Effector CD8-positive, alpha-beta T cell (primary cell): ENCODE measurements around the gene ANAPC4.

ENCODE experiments used
- DNase-seq: peaks from one replicate; lab custom pipeline; 2025; lab: John Stamatoyannopoulos, UW

Gene ANAPC4

DNA sequence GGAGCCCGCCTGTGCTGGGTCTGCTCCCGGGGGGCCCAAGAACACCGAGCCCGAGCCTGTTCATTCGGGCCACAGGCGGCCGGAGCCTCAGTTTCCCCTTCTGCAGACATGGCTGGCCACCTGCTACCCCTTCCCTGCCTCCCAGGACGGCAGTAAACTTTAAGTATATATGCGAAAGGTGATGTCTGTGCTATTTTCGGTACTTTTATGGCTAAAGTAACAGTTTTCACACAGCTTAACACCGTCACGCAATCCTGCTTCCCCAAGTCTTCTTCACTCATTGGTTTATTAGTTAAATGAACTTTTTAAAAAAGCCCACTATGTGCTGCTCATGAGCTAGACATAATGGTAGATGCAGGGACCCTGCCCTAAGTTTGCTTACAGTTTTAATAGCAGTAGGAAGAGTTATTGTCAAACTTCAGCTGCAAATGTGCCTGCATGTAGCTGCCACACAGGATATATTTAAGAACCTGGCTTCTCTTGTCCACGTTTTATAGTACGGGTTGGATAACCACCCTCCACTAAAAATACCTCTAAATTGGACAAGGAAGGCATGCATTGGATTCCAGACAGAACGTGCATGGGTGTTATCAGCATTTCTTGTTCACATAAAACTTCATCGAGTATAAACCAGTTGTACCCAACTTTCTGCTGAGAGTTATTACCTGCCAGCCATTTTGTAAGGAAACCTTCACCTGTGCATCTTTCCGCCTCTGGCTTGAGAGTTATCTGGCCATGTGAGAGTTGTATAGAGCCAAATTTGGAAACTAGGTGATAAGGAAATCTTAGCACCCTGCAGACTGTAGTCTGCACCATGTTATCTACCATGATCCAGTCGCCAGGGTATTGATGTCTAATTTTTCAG, 741 bp downstream of the ANAPC4 start:
- DNase-seq: no peak

DNA sequence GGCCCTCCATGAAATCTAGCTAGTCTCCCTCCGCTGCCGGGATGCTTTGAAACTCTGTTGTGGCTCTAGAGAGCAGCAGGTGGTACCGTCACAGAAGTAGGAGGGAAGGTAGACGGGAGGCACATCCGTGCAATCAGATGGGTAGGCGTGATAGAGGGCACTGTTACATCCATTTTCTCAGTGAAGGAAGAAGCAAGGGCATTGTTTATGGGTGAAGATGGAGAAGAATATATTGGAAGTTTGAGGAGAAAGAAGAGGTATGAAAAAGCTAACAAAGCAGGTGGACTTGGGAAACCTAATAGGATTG, 1.3 kb downstream of the ANAPC4 start:
- DNase-seq: no peak

DNA sequence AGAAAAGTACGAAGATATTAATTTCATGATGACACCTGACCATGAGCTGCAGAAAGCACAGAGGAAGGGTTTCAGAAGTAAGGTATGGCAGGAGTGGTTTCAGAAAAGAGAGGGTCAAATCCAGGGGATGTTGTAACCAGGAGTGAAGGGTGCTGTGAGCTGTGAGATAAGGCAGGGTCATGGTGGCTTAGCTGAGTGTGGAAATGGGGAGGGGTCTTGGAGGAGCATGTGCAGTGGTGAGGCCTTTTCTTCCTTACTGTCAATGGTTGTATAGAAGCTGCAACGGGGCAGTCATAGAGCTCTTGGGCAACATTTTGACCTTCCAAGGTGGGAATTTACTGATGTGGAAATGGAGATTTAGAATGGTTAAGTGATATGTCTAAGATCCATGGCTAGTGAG, 2.5 kb downstream of the ANAPC4 start:
- no peak for DNase-seq

DNA sequence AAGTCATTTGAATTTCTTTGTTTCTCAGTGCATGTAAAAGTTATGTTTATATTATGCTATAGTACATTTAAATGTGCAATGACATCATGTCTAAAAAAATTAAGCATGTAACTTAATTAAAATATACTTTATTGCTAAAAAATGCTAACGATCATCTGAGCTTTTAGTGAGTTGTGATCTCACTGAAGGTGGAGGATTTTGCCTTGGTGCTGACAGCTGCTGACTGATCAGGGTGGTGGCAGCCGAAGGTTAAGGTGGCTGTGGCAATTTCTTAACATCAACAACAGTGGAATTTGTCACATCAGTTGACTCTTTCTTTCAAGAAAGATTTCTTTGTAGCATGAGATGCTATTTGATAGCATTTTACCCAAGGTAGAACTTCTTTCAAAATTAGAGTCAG, 6.6 kb downstream of the ANAPC4 start:
- no peak for DNase-seq

DNA sequence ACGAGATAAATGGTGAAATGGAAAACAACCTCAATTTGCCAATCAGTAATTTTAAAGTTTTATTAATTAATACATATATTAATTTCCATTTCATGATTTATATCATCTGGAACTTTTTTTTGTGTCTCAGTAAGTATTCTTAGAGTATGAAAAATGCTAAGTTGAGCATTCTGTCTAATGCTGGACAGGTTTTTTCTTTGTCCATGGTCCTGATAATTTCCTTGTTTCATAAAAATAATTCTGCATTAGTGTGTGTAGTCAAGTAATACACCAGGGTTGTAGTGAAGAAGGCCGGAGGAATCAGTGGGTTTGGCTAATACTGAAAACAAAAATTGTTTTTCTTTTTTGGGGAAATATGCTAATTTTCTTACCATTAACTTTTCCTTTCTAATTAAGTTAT, 9.9 kb downstream of the ANAPC4 start:
- DNase-seq: no peak

DNA sequence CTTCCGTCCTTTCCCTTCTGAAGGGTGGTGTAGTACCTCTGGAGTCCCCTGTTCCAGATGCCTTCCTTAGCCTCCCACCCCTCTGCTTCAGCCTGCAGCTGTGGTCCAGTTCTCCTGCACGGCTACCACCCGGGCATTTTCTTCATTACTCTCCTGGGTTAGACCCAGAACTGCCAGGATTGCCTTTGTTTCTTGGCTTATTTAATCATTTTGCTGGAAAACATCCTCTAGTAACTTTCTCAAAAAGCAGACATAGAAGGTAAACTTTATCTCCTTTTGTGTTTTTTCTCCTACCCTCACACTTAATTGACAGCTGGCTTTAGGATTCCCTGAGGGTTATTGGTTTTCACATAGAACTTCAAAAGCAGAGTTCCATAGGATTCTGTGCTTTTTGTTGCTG, 20.2 kb downstream of the ANAPC4 start:
- no peak for DNase-seq

DNA sequence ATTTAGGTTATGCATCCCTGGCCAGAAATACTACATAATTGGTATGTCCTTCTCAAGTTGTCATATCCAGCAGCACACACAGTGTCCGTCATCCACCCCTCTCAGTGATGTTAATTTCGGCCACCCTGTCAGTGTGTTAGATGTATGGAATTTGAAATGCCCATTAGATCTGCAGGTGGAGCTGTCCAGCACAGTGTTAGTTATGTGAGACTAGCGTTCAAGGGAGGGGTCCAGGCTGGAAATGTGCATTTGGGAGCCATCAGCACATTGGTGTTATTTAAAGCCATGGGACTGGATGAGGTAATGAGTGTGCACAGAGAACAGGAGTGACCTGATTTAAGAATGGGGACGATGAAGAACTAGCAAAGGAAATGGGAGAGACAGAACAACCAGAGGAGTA, 22.4 kb downstream of the ANAPC4 start:
- DNase-seq: no peak

DNA sequence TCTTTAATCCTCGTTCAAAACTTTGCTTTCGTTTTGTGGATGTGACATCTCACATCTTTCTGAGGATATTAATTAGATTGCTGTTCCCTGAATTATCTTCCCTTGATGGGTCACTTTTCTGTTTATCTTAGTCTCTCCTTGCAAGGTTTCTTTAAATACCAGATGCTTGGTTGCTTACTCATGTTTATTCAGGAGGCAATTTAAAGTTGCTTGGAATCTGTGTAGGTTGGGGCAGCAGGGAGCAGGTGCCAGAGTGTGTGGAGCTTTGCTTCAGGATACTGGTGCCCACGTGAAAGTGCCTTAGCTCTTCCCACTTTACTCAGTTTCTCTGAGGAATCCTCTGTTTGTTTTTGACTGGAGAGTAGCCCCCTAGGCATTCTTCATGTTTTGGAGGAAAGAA, 24.0 kb downstream of the ANAPC4 start:
- no peak for DNase-seq

DNA sequence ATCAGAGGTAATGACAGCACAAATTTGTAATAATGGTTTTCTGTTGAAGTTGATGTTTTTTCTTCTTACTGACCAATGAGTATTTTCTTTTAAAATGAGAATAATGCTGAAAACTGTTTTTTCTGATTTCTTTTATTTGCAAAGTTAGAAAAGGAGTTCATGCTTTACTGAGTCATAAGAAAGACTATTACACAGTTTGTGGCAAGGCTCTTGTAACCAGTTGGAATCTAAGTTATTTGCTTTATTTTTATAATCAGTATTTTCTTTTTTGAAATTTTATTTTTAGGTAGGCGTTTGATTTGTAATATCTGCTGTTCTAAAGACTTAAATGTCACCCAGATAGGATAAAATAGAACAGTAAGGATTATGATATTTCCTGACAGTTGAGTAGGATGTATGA, 25.5 kb downstream of the ANAPC4 start:
- no peak for DNase-seq

DNA sequence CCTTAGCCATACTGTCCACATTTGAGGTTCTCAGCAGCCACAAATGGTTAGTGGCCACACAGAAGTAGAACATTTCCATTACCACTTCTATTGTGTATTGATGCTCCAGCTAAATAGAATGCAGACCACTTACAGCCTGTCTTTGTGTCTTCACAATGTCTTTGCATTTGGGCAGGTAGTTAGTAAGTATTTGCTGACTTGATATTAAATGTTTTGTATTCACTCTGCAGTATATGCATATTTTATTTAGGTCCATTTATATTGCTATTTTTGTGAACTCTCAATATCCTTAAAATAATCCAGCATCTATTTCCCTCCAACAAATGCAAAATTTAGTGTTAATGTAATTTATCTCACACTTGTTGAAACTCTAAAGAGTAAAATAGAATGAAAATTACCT, 26.6 kb downstream of the ANAPC4 start:
- DNase-seq: no peak

DNA sequence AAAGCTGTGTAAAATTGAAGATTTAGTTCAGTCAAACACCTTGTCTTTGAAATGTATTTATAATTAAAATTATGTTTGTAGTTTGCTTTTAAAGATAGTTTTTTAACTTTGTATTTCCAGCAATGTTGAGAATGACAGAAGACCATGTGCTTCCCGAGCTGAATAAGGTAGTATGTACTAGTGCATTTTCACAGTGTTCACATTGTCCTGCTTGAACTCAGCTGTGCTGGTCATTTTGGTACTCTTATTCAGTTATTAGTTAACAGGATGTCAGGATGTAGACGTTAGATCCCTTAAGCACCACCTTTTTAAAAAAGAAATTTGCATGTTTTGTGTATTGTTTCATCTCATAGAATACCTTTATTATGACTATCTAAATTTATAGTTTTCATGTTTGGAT, 28.4 kb downstream of the ANAPC4 start:
- no peak for DNase-seq

DNA sequence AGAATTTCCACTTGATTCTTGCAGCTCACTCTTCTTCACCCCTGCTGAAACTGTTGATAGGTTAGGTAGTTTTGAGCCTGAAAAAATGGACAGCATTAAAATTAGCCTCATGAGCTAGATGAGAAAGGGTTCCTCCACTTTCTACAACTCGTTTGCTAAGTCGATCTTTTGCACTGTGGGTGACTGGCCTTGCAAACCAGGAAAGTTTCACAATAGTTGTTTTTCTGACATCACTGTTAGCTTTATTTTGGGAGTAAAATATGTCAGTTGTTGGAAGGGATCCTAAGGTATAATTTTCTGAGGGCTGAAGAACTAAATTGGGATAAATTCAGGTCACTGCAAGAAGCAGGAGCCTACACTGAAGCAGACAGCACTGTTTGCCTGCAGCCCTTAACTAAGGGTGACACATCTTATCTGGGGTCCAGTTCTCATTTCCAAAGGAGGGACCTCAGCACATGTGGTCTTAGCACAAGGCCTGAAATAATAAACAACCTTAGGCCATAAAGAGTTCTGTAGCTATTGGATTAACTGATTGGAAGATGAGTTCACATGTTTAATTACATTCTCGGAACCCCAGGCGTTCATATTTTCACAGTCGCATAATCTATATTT, 29.1 kb downstream of the ANAPC4 start:
- DNase-seq: no peak

DNA sequence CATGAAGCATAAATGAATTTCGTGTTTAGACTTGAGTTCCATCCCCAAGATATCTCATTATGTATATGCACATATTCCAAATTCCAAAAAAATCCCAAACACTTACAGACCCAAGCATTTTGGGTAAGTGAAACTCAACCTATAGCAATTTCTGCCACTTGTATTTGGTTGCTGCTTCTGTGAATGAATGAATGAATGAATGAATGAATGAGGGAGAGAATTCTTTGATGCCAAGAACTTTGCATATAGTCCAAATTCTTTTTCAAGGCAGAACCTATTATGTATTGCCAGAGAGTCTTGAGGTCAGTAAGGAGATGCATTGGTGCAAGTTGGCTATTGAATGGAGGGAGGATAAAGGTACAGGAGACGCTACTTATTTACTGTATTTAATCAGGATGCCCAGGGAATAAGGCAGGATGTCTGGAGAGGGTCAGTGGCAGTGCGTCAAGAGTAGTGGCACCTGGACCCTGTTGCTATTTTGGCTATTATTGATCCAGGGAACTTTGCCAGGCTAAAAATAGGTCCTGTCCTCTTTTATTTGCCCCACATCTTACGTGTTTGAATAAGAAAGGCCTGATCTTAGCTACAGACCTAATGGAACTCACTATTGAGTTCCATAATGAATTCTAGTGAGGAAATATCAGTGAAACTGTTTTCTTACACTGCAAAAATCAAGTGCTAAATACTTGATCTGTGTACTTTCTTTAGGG, 33.9 kb downstream of the ANAPC4 start:
- DNase-seq: no peak

DNA sequence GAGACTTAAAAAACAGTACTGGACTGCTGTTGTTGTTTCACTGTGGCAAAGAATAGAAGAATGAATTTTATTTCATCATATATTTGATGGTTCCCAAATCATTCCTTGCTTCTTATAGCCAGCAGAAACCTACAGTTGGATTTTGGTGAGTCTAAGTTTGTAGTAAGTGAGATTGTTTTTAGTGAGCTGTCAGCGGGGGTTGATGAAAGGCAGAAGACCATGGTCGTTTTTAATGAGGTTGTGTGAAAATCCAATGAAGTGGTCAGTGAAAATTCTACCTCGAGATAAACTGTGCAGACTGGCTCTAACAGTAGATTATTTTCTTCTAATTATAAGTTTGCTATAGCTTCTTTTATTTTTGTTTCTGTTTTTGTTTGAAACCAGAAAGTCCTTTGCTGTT, 36.2 kb downstream of the ANAPC4 start:
- no peak for DNase-seq

DNA sequence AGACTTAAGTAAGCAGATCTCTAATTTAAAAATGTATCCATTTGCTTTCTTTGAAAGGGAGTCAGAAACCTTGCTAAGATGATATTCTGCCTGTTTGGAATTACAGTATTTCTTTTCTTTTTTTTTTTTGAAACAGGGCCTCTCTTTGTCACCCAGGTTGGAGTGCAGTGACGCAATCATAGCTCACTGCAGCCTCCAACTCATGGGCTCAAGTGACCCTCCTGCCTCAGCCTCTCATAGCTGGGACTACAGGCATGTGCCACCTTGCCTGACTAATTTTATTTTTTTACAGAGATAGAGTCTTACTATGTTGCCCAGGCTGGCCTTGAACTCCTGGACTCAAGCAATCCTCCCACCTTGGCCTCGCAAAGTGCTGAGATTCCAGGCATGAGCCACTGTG, 40.0 kb downstream of the ANAPC4 start:
- no peak for DNase-seq

DNA sequence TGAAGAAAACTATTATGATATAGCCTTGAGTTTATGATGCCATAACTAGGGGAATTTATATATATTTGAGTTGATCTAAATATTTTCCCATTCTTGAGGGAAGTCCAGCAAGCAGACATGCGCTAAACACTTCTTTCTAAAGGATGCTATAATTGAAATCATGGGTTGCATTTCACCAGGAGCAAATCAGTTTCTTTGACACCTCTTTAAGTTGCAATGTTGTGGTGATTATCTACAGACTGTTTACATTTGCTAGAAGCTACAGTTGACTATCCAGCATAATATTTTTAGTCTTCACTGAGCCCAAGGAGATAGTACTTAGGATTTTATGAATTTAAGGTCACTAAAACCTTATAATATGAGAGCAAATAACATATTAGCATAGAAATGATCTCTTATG, 43.9 kb downstream of the ANAPC4 start:
- DNase-seq: no peak

DNA sequence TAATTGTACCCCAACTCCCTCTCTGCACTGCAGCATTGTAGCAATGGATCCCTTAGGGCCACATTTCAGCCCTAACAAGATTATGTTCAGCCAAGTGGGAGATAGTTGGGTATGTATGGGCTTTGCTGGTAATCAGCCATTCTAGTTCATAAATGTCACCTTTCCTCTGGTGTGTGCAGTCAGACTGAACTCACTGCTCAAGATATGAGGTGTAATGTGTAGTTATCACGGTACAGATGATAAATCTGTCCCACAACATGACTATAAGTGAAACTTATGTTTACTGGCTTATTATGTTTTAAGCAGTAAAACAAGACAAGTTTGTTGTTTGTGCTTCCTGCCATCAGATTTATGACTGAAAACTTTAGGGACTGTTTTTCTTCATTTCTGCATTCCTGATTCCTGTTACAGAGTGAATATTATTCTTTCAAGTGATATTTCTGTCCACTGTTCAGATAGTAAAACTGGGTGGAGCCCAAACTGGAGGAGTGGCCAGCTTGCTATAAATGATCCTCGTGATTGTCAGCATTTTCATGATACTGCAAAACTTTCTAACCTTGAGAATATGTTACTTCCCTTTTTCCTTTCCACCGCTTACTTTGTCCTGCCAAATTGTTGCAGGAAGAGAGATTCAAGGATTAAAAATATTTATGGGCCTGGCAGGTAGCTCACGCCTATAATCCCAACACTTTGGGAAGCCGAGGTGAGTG, 44.9 kb downstream of the ANAPC4 start:
- DNase-seq: no peak

DNA sequence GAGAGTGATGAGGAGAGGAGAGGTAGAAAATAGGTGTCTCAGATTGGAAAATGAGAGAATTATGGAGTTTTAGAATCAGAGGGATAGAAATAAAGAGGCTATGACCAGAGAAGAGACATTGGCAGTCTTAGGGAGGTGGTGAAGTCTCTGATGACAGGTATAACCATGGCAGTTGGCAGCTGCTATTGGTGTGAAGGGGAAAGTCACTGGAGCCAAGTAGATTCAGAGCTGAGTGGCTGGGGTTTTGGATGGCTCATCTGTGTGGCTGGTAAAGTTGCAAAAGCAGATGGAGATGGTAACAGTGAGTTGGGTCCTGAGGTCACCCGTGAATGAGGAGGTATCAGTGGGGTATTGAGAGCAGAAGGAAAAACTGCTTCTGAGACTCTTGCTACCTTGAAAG, 46.5 kb downstream of the ANAPC4 start:
- DNase-seq: no peak

DNA sequence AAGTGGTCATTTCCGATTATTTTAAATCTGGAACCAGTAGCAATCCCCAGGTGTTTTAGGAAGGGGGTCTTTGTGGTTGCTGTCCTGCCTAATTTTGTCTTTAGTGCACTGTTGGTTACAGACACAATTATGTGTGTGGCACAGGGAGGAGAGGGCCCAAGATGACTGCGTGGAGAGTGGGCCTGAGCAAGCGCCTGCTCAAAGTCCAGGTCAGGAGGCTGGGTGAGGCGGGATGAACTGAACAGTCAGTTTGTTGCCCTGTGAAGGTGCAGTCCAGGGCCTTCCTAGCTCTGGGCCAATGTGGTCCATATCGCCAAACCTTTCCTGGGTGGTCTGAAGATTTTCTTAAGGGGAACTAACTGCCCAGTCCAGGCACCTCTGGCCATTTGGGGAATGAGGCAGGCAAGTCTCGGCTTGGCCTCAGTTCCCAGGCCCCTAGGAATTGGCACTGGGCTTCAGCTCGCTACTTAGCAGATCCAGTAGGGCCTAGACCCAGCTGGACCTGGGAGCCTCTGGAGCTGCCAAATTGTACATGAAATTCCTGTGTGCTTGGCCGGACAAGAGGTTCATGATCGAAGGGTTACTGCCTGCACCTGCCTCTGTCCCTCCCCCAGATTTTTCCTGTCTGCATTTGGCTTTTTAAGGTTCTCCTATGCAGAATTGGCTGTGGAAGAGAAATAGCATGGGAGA, 47.6 kb downstream of the ANAPC4 start:
- no peak for DNase-seq

DNA sequence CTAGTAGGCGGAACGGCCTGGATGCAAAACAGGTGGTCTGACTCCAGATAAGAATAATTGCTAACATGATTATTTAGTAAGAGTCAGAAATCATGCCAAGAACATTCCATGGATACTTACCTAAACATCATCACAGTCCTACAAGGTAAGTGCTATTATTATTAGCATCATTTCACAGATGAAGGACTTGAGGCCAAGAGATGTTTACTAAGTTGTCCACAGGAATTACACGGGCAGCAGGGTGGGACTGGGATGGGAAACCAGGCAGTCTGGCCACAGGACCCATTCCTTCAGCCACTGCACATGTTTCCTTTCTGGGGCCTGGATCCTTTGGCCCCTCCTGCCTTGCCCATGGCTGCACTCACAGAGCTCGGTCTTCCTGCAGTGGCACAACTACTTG, 48.3 kb downstream of the ANAPC4 start:
- DNase-seq: no peak

DNA sequence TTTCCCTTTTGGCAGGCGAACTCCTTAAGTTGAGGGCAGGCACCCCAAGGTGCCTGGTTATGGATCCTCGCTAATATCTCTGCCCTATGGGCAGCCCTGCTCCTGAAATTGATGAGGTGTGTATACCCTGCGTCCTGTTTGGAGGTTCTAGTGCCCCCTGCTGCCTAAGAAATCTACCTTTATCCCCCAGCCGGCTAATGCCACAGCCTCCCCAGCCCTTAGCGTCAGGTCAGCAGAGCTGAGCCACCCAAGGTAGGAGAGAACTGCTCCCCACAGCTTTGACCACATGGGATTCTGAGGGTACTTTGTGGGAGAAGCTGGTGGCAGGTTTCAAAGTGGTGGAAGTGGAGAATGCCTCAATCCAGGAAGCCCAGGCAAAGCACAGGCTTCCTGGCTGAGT, 50.8 kb downstream of the ANAPC4 start:
- DNase-seq: no peak

DNA sequence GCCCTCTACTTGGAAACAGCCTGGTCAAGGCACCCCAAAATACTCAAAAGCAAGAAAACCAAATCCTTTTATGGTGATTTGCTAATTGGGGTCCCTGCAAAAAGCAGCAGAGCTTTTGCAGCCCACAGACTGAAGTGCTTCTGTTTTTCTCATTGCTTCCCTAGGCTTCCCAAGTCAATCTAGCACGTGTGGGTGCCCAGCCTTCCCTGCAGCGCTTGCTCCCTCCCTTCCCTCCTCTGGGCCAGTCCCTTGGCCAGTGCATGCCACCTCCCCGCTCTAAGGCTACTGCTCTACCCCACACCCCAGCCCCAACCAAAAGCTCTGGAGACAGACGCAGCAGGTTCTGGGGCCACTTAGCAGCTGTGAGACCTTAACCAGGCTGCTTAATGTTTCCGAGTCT, 53.6 kb downstream of the ANAPC4 start:
- no peak for DNase-seq
